Neural progenitor cell (in vitro differentiated cells): ENCODE data around the gene CD300LF. TPM values are rescaled to one million over a fixed set of nuclear protein-coding genes. Genes with fewer than 3 reads are reported as not detected.

Experiments
- DNase-seq: peaks from one replicate; pipeline ENCODE4 v3.0.0-alpha.2; 2016; ENCODE audit warnings: low spot score
- H2AFZ ChIP-seq: fragments of 200-600 bp; sonication (generic); replicated peaks from 2 replicates; pipeline ENCODE4 v1.6.1; 2016; ENCODE audit warnings: antibody characterized with exemption
- H3F3A ChIP-seq: fragments of 200-600 bp; sonication (generic); 2 replicates; pipeline ENCODE4 v1.6.1; 2016; ENCODE audit warnings: antibody characterized with exemption, low read depth
- H3K27ac ChIP-seq: fragments of 200-600 bp; sonication (generic); 2 replicates; pipeline ENCODE4 v1.5.1; 2016; ENCODE audit warnings: mild to moderate bottlenecking
- H3K27me3 ChIP-seq: fragments of 200-600 bp; sonication (generic); 2 replicates; pipeline ENCODE4 v1.6.1; 2016; ENCODE audit warnings: mild to moderate bottlenecking, moderate library complexity
- H3K36me3 ChIP-seq: fragments of 200-600 bp; sonication (generic); 2 replicates; pipeline ENCODE4 v1.5.1; 2016
- H3K4me1 ChIP-seq: fragments of 200-600 bp; sonication (generic); 2 replicates; pipeline ENCODE4 v1.6.1; 2016; ENCODE audit warnings: mixed run types
- H3K4me2 ChIP-seq: fragments of 200-600 bp; sonication (generic); 2 replicates; pipeline ENCODE4 v1.6.1; 2016
- H3K4me3 ChIP-seq: fragments of 200-600 bp; sonication (generic); 2 replicates; pipeline ENCODE4 v1.5.1; 2016
- H3K79me2 ChIP-seq: fragments of 200-600 bp; sonication (generic); 2 replicates; pipeline ENCODE4 v1.6.1; 2016; ENCODE audit warnings: low read depth
- H3K9ac ChIP-seq: fragments of 200-600 bp; sonication (generic); 2 replicates; pipeline ENCODE4 v1.6.1; 2016
- H3K9me3 ChIP-seq: fragments of 200-600 bp; sonication (generic); 2 replicates; pipeline ENCODE4 v1.5.1; 2016; ENCODE audit warnings: low read depth
- H4K20me1 ChIP-seq: fragments of 200-600 bp; sonication (generic); 2 replicates; pipeline ENCODE4 v1.6.1; 2016; ENCODE audit warnings: low read depth
- H3K27ac Mint-ChIP-seq: 3 replicates; pipeline ENCODE4 v1.8.0; 2021; ENCODE audit warnings: mixed read lengths
- H3K27me3 Mint-ChIP-seq: 2 replicates; pipeline ENCODE4 v1.8.0; 2022; ENCODE audit warnings: low read depth, mild to moderate bottlenecking, inconsistent platforms, moderate library complexity, mixed read lengths; ENCODE audit not compliant: insufficient read depth
- H3K36me3 Mint-ChIP-seq: 3 replicates; pipeline ENCODE4 v1.8.0; 2021; ENCODE audit warnings: mixed read lengths
- H3K4me1 Mint-ChIP-seq: 3 replicates; pipeline ENCODE4 v1.8.0; 2021; ENCODE audit warnings: mixed read lengths
- H3K4me3 Mint-ChIP-seq: 3 replicates; pipeline ENCODE4 v1.8.0; 2021; ENCODE audit warnings: mild to moderate bottlenecking, moderate library complexity, mixed read lengths
- H3K9me3 Mint-ChIP-seq: 3 replicates; pipeline ENCODE4 v1.8.0; 2020; ENCODE audit warnings: mixed read lengths
- CTCF ChIP-seq: fragments of 200-600 bp; sonication (generic); IDR thresholded peaks from 2 replicates; pipeline ENCODE4 v1.5.1; 2017; ENCODE audit warnings: antibody characterized with exemption, mild to moderate bottlenecking
- EZH2 ChIP-seq: fragments of 200-600 bp; sonication (generic); IDR thresholded peaks from 2 replicates; pipeline ENCODE4 v1.6.1; 2017; ENCODE audit warnings: antibody characterized with exemption, mild to moderate bottlenecking, moderate library complexity
- EZH2phosphoT487 ChIP-seq: fragments of 200-600 bp; sonication (generic); IDR thresholded peaks from 2 replicates; pipeline ENCODE4 v1.6.1; 2017; ENCODE audit warnings: antibody characterized with exemption
- total RNA-seq: library from RNA; depleted of rRNA; stranded (reverse); fragments of >200 nt; gene quantifications from 2 replicates; pipeline ENCODE4 v1.2.3, GENCODE V29; 2015; ENCODE audit warnings: low replicate concordance

CD300LF gene
- total RNA-seq, 1 donor from 2014 or later: not detected

DNA sequence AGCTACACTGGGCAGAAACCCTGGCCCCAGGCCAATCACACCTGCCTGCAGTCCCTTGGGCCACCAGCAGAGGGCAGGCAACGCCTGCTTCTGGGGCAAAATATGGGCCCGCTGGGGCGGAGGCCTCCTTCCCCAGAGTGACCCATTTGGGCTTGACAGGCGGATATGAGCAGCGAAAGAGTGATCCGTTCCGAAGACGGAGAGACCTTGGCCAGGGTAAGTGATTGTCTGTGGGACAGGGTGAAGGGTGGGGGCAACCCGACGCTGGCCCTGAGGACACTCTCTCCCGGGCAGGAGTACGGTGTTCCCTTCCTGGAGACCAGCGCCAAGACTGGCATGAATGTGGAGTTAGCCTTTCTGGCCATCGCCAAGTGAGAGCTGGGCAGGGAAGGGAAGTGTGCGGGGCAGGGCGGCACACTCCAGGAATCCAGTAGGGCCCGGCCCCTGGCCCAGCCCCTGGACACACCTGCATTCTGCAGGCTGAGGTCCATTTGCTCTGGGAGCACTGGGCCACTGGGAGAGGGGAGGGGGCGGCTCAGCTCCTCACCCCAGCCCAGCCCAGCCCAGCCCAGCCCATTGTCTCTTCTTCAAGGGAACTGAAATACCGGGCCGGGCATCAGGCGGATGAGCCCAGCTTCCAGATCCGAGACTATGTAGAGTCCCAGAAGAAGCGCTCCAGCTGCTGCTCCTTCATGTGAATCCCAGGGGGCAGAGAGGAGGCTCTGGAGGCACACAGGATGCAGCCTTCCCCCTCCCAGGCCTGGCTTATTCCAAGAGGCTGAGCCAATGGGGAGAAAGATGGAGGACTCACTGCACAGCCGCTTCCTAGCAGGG lies 32.2 kb upstream of the CD300LF start:
- H4K20me1 ChIP-seq: peaks cover 14% of the 10 kb centered on the region
- TF ChIP-seq EZH2 (peak; percentile 30), CTCF (peak; percentile 99), EZH2phosphoT487 (no peak)
- Mint-ChIP-seq H3K36me3 (peaks cover 2% of the 10 kb centered on the region), H3K9me3 (no peaks in the 10 kb centered on the region), H3K27me3 (peaks cover 12% of the 10 kb centered on the region), H3K4me1 (peaks cover 29% of the 10 kb centered on the region), H3K4me3 (peak overlapping the region; percentile 46), H3K27ac (no peak overlapping the region)
- DNase-seq: peak; percentile 84
- H3K4me2 ChIP-seq: peak overlapping the region; percentile 87
- no peaks in the 10 kb centered on the region for H3K27me3 ChIP-seq
- H3K4me1 ChIP-seq: peaks cover 34% of the 10 kb centered on the region
- no peak overlapping the region for H3K27ac ChIP-seq
- H3F3A ChIP-seq: peaks cover 34% of the 10 kb centered on the region
- H3K9ac ChIP-seq: no peak overlapping the region
- no peaks in the 10 kb centered on the region for H3K9me3 ChIP-seq
- peak overlapping the region; percentile 30 for H3K4me3 ChIP-seq
- peak overlapping the region; percentile 84 for H2AFZ ChIP-seq
- H3K36me3 ChIP-seq: no peaks in the 10 kb centered on the region
- peaks cover 14% of the 10 kb centered on the region for H3K79me2 ChIP-seq

GRCh38 chr17:74744349-74744713 lies 31.6 kb upstream of the CD300LF start:
- peaks cover 24% of the 10 kb centered on the region for H3K4me1 Mint-ChIP-seq
- Histone ChIP-seq H3K27me3 (no peaks in the 10 kb centered on the region), H3K4me1 (peaks cover 32% of the 10 kb centered on the region), H3K79me2 (peaks cover 8% of the 10 kb centered on the region), H3K27ac (no peak overlapping the region), H3K36me3 (no peaks in the 10 kb centered on the region), H3K4me3 (no peak overlapping the region), H3K4me2 (no peak overlapping the region), H2AFZ (no peak overlapping the region), H4K20me1 (peaks cover 8% of the 10 kb centered on the region), H3K9me3 (no peaks in the 10 kb centered on the region), H3F3A (peaks cover 34% of the 10 kb centered on the region), H3K9ac (no peak overlapping the region)
- H3K27me3 Mint-ChIP-seq: peaks cover 17% of the 10 kb centered on the region
- no peaks in the 10 kb centered on the region for H3K36me3 Mint-ChIP-seq
- no peak overlapping the region for H3K27ac Mint-ChIP-seq
- DNase-seq: no peak
- H3K9me3 Mint-ChIP-seq: no peaks in the 10 kb centered on the region
- TF ChIP-seq CTCF: no peak
- TF ChIP-seq EZH2: no peak
- TF ChIP-seq EZH2phosphoT487: no peak
- H3K4me3 Mint-ChIP-seq: no peak overlapping the region

GRCh38 chr17:74743755-74744154 lies 31.0 kb upstream of the CD300LF start:
- H3K36me3 Mint-ChIP-seq: no peaks in the 10 kb centered on the region
- Histone ChIP-seq H3K36me3 (no peaks in the 10 kb centered on the region), H3K4me3 (no peak overlapping the region), H3K27me3 (peaks cover 1% of the 10 kb centered on the region), H3K4me2 (no peak overlapping the region), H3K79me2 (peaks cover 3% of the 10 kb centered on the region), H2AFZ (no peak overlapping the region), H4K20me1 (peaks cover 3% of the 10 kb centered on the region), H3F3A (peaks cover 34% of the 10 kb centered on the region), H3K9ac (no peak overlapping the region), H3K9me3 (no peaks in the 10 kb centered on the region), H3K4me1 (peaks cover 32% of the 10 kb centered on the region), H3K27ac (no peak overlapping the region)
- no peak overlapping the region for H3K27ac Mint-ChIP-seq
- peaks cover 2% of the 10 kb centered on the region for H3K9me3 Mint-ChIP-seq
- no peak for DNase-seq
- peaks cover 23% of the 10 kb centered on the region for H3K27me3 Mint-ChIP-seq
- no peak overlapping the region for H3K4me3 Mint-ChIP-seq
- peaks cover 26% of the 10 kb centered on the region for H3K4me1 Mint-ChIP-seq
- TF ChIP-seq EZH2 (no peak), CTCF (no peak), EZH2phosphoT487 (no peak)
